Measurements from ENCODE around the gene ACBD7.

The ACBD7 gene

GRCh38 chr10:15072358-15072757 is 16.2 kb downstream of the ACBD7 start:
- Histone ChIP-seq H3K79me2 (ENCODE audit: insufficient read depth, low read length) (no peaks in the 10 kb centered on the region), H3K4me3 (ENCODE audit: low read depth in 1 of 2, low read length in 2 of 2) (no peak overlapping the region), H3K4me1 (ENCODE audit: insufficient read depth, low read length) (no peaks in the 10 kb centered on the region), H3K27me3 (ENCODE audit: insufficient read depth, low read length, poor library complexity) (no peaks in the 10 kb centered on the region), H3K27ac (ENCODE audit: low read length) (no peak overlapping the region), H4K20me1 (ENCODE audit: insufficient read depth, low read length) (no peaks in the 10 kb centered on the region), H3K36me3 (ENCODE audit: insufficient read depth, low read length) (peaks cover 15% of the 10 kb centered on the region; the same call in 1 of the 2 replicates), H3K4me2 (ENCODE audit: insufficient read depth, low read length) (no peak overlapping the region), H2AFZ (ENCODE audit: low read depth, low read length) (no peak overlapping the region), H3K9me3 (ENCODE audit: insufficient read depth, low read length, severe bottlenecking) (no peaks in the 10 kb centered on the region), H3K9ac (ENCODE audit: low read depth, low read length) (no peak overlapping the region)
- DNase-seq (no peak), ATAC-seq (ENCODE audit: insufficient read depth, low read depth) (no peak)
- TF ChIP-seq, protein P1, sequence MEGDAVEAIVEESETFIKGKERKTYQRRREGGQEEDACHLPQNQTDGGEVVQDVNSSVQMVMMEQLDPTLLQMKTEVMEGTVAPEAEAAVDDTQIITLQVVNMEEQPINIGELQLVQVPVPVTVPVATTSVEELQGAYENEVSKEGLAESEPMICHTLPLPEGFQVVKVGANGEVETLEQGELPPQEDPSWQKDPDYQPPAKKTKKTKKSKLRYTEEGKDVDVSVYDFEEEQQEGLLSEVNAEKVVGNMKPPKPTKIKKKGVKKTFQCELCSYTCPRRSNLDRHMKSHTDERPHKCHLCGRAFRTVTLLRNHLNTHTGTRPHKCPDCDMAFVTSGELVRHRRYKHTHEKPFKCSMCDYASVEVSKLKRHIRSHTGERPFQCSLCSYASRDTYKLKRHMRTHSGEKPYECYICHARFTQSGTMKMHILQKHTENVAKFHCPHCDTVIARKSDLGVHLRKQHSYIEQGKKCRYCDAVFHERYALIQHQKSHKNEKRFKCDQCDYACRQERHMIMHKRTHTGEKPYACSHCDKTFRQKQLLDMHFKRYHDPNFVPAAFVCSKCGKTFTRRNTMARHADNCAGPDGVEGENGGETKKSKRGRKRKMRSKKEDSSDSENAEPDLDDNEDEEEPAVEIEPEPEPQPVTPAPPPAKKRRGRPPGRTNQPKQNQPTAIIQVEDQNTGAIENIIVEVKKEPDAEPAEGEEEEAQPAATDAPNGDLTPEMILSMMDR (IDR thresholded peaks at IDR 0.05; ENCODE audit: borderline replicate concordance, extremely low read depth, low read length, poor library complexity, severe bottlenecking) = no peak
- TF ChIP-seq EZH2 (IDR thresholded peaks at IDR 0.05; ENCODE audit: borderline replicate concordance, low read depth, low read length, severe bottlenecking) = no peak

DNA sequence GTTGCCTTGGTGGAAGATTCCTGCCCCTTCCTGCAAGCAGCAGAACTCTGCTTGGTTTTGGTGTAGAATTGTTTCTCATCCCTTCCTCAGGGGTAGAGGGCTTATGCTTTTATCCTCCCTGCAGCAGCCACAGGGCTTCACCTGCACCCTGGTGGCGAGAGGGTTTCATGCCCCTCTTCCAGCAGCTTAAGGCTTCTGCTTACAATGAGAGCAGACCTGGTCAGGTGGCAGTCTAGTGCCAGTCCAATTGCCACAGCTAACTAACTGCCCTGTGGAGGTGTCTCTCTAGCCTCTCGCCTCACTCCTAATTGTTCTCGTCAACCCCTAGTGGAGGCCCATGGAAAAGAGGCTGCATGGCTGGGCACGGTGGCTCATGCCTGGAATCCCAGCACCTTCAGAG is 19.3 kb downstream of the ACBD7 start:
- no peak overlapping the region for H3K4me2 ChIP-seq (ENCODE audit: insufficient read depth, low read length)
- no peak overlapping the region for H3K4me3 ChIP-seq (ENCODE audit: low read depth in 1 of 2, low read length in 2 of 2)
- H3K9ac ChIP-seq (ENCODE audit: low read depth, low read length) = no peak overlapping the region
- H3K79me2 ChIP-seq (ENCODE audit: insufficient read depth, low read length) = no peaks in the 10 kb centered on the region
- H3K27me3 ChIP-seq (ENCODE audit: insufficient read depth, low read length, poor library complexity) = no peaks in the 10 kb centered on the region
- H3K9me3 ChIP-seq (ENCODE audit: insufficient read depth, low read length, severe bottlenecking) = peaks cover 5% of the 10 kb centered on the region
- H3K4me1 ChIP-seq (ENCODE audit: insufficient read depth, low read length) = no peaks in the 10 kb centered on the region
- TF ChIP-seq, protein P1 (IDR thresholded peaks at IDR 0.05; ENCODE audit: borderline replicate concordance, extremely low read depth, low read length, poor library complexity, severe bottlenecking) = no peak
- no peak for TF ChIP-seq EZH2 (IDR thresholded peaks at IDR 0.05; ENCODE audit: borderline replicate concordance, low read depth, low read length, severe bottlenecking)
- no peak overlapping the region for H3K27ac ChIP-seq (ENCODE audit: low read length)
- H3K36me3 ChIP-seq (ENCODE audit: insufficient read depth, low read length) = peaks cover 6% of the 10 kb centered on the region; the same call in 1 of the 2 replicates
- no peak overlapping the region for H2AFZ ChIP-seq (ENCODE audit: low read depth, low read length)
- no peak for ATAC-seq (ENCODE audit: insufficient read depth, low read depth)
- H4K20me1 ChIP-seq (ENCODE audit: insufficient read depth, low read length) = no peaks in the 10 kb centered on the region
- DNase-seq = no peak

- H3K4me3 ChIP-seq (ENCODE audit: low read depth in 1 of 2, low read length in 2 of 2) = no peak overlapping the region
- H4K20me1 ChIP-seq (ENCODE audit: insufficient read depth, low read length) = no peaks in the 10 kb centered on the region
- peaks cover 5% of the 10 kb centered on the region for H3K9me3 ChIP-seq (ENCODE audit: insufficient read depth, low read length, severe bottlenecking)
- H3K27ac ChIP-seq (ENCODE audit: low read length) = no peak overlapping the region
- no peak overlapping the region for H3K9ac ChIP-seq (ENCODE audit: low read depth, low read length)
- peaks cover 6% of the 10 kb centered on the region; the same call in 1 of the 2 replicates for H3K36me3 ChIP-seq (ENCODE audit: insufficient read depth, low read length)
- H3K27me3 ChIP-seq (ENCODE audit: insufficient read depth, low read length, poor library complexity) = no peaks in the 10 kb centered on the region
- DNase-seq (no peak), ATAC-seq (ENCODE audit: insufficient read depth, low read depth) (no peak)
- H2AFZ ChIP-seq (ENCODE audit: low read depth, low read length) = no peak overlapping the region
- no peaks in the 10 kb centered on the region for H3K4me1 ChIP-seq (ENCODE audit: insufficient read depth, low read length)
- no peak overlapping the region for H3K4me2 ChIP-seq (ENCODE audit: insufficient read depth, low read length)
- no peaks in the 10 kb centered on the region for H3K79me2 ChIP-seq (ENCODE audit: insufficient read depth, low read length)
- TF ChIP-seq, protein P1 (IDR thresholded peaks at IDR 0.05; ENCODE audit: borderline replicate concordance, extremely low read depth, low read length, poor library complexity, severe bottlenecking) = no peak
- no peak for TF ChIP-seq EZH2 (IDR thresholded peaks at IDR 0.05; ENCODE audit: borderline replicate concordance, low read depth, low read length, severe bottlenecking)
Measured at GRCh38 chr10:15068802-15069201, 19.8 kb downstream of the ACBD7 start.

DNA sequence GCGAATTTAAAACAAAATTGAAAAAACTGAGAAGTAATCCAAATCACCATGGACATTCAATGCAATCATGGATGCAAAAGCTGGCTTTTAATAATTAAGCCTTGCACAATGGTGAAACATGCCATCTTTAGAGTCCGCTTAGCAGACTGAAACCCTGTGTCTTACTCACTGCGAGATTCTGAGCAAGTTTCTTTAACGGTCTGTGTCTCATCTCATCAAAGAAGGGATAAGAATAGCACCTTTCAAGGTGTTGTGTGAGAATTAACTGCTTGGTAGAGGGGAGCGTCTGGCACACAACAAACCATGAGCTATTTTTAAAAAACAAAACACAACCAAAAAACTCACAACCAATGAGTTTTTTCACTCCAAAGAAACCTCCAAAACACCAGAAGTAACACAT is 21.4 kb downstream of the ACBD7 start:
- peaks cover 5% of the 10 kb centered on the region for H3K9me3 ChIP-seq (ENCODE audit: insufficient read depth, low read length, severe bottlenecking)
- H3K27ac ChIP-seq (ENCODE audit: low read length) = no peak overlapping the region
- H4K20me1 ChIP-seq (ENCODE audit: insufficient read depth, low read length) = no peaks in the 10 kb centered on the region
- no peak for DNase-seq
- no peak overlapping the region for H2AFZ ChIP-seq (ENCODE audit: low read depth, low read length)
- no peak overlapping the region for H3K4me3 ChIP-seq (ENCODE audit: low read depth in 1 of 2, low read length in 2 of 2)
- no peaks in the 10 kb centered on the region for H3K27me3 ChIP-seq (ENCODE audit: insufficient read depth, low read length, poor library complexity)
- no peak for ATAC-seq (ENCODE audit: insufficient read depth, low read depth)
- H3K4me2 ChIP-seq (ENCODE audit: insufficient read depth, low read length) = no peak overlapping the region
- H3K4me1 ChIP-seq (ENCODE audit: insufficient read depth, low read length) = no peaks in the 10 kb centered on the region
- H3K36me3 ChIP-seq (ENCODE audit: insufficient read depth, low read length) = no peaks in the 10 kb centered on the region
- no peak overlapping the region for H3K9ac ChIP-seq (ENCODE audit: low read depth, low read length)
- TF ChIP-seq EZH2 (IDR thresholded peaks at IDR 0.05; ENCODE audit: borderline replicate concordance, low read depth, low read length, severe bottlenecking) = no peak
- TF ChIP-seq, protein P1 (IDR thresholded peaks at IDR 0.05; ENCODE audit: borderline replicate concordance, extremely low read depth, low read length, poor library complexity, severe bottlenecking) = no peak
- H3K79me2 ChIP-seq (ENCODE audit: insufficient read depth, low read length) = no peaks in the 10 kb centered on the region

Measured in DND-41 (cell line).